Measurements from ENCODE around the gene OR11G2.
"Not testable (repeated sequence)": the region's sequence is repeated elsewhere in the genome, so short reads cannot be mapped to it uniquely, and the experiment has no call there.

GRCh38 chr14:20174205-20174604 lies 16.5 kb upstream of the OR11G2 start:
- not testable (repeated sequence) for TF ChIP-seq CTCF (IDR thresholded peaks at IDR 0.05; ENCODE audit: extremely low read depth in 1 of 2, insufficient read depth in 1 of 2, low read depth in 1 of 2, low read length in 2 of 2); EZH2 (IDR thresholded peaks at IDR 0.05; ENCODE audit: borderline replicate concordance, low read depth, low read length, severe bottlenecking)
